ENCODE measurements around the gene PRR20G. TPM values are rescaled to one million over a fixed set of nuclear protein-coding genes. Genes with fewer than 3 reads are reported as not detected.
"Not testable (repeated sequence)": the region's sequence is repeated elsewhere in the genome, so short reads cannot be mapped to it uniquely, and the experiment has no call there.

Gene PRR20G
- total RNA-seq, 3 donors from 2014 or later: not detected

- no peak for TF ChIP-seq CTCF (IDR thresholded peaks at IDR 0.05)
- Histone ChIP-seq H3K4me3 (no peak overlapping the region), H3K4me1 (ENCODE audit: low read depth) (no peaks in the 10 kb centered on the region), H3K9me3 (no peaks in the 10 kb centered on the region), H3K36me3 (ENCODE audit: low read depth) (no peaks in the 10 kb centered on the region)
- DNase-seq (no peak), ATAC-seq (no peak)
- intact Hi-C loops (cut with DNase I, micrococcal nuclease): no loop called here
Observed at GRCh38 chr3:127296959-127297358, 9.1 kb upstream of the PRR20G start.

- intact Hi-C loops (cut with DNase I, micrococcal nuclease): no loop called here
- Histone ChIP-seq H3K4me1 (ENCODE audit: low read depth) (no peaks in the 10 kb centered on the region), H3K9me3 (no peaks in the 10 kb centered on the region), H3K4me3 (no peak overlapping the region), H3K36me3 (ENCODE audit: low read depth) (no peaks in the 10 kb centered on the region)
- ATAC-seq (no peak), DNase-seq (no peak)
- no peak for TF ChIP-seq CTCF (IDR thresholded peaks at IDR 0.05)
Observed at GRCh38 chr3:127296166-127296565, 8.3 kb upstream of the PRR20G start.

GRCh38 chr3:127293650-127294049, 5.8 kb upstream of the PRR20G start:
- H3K36me3 ChIP-seq (ENCODE audit: low read depth); H3K4me3 ChIP-seq; intact Hi-C loops (cut with DNase I, micrococcal nuclease); DNase-seq; ATAC-seq; H3K4me1 ChIP-seq (ENCODE audit: low read depth); H3K9me3 ChIP-seq: not testable (repeated sequence)

- DNase-seq (no peak), ATAC-seq (no peak)
- intact Hi-C loops (cut with DNase I, micrococcal nuclease): no loop called here
- Histone ChIP-seq H3K4me3 (no peak overlapping the region), H3K9me3 (no peaks in the 10 kb centered on the region), H3K36me3 (ENCODE audit: low read depth) (no peaks in the 10 kb centered on the region), H3K4me1 (ENCODE audit: low read depth) (no peaks in the 10 kb centered on the region)
- no peak for TF ChIP-seq CTCF (IDR thresholded peaks at IDR 0.05)
Observed at GRCh38 chr3:127291611-127292010, 3.8 kb upstream of the PRR20G start.

GRCh38 chr3:127291114-127291513, 3.3 kb upstream of the PRR20G start:
- DNase-seq: no peak
- Histone ChIP-seq H3K36me3 (ENCODE audit: low read depth) (no peaks in the 10 kb centered on the region), H3K4me1 (ENCODE audit: low read depth) (no peaks in the 10 kb centered on the region), H3K4me3 (no peak overlapping the region), H3K9me3 (no peaks in the 10 kb centered on the region)
- intact Hi-C loops (cut with DNase I, micrococcal nuclease): no loop called here
- no peak for ATAC-seq
- no peak for TF ChIP-seq CTCF (IDR thresholded peaks at IDR 0.05)

GRCh38 chr3:127289706-127290575, 2.1 kb upstream of the PRR20G start:
- Histone ChIP-seq H3K4me1 (ENCODE audit: low read depth) (no peaks in the 10 kb centered on the region), H3K4me3 (no peak overlapping the region), H3K36me3 (ENCODE audit: low read depth) (no peaks in the 10 kb centered on the region), H3K9me3 (no peaks in the 10 kb centered on the region)
- DNase-seq (no peak), ATAC-seq (no peak)
- TF ChIP-seq CTCF (IDR thresholded peaks at IDR 0.05): no peak
- intact Hi-C loops (cut with DNase I, micrococcal nuclease): no loop called here
